Activated CD4-positive, alpha-beta T cell treated with anti-CD3 and anti-CD28 coated beads for 36 hours (primary cell): ENCODE data around the gene AP2A1. TPM values are rescaled to one million over a fixed set of nuclear protein-coding genes. Genes with fewer than 3 reads are reported as not detected.

ENCODE experiments used
- ATAC-seq: fragments of 200-7000 bp; cut with Tn5 transposase; one replicate; pipeline ENCODE4 v1.10.0; 2021; ENCODE audit warnings: mild to moderate bottlenecking, moderate library complexity
- CTCF ChIA-PET: fragments of 350-600 bp; sonication (Branson Sonifier 250); formaldehyde crosslinking; loops from one replicate; lab custom pipeline; 2021; ENCODE audit warnings: antibody characterized with exemption; lab: Charles Lee
- POLR2A ChIA-PET: fragments of 350-600 bp; sonication (Branson Sonifier 250); formaldehyde crosslinking; loops from one replicate; lab custom pipeline; 2021; ENCODE audit warnings: antibody characterized with exemption, inconsistent platforms; lab: Charles Lee
- DNase-seq: peaks from one replicate; pipeline ENCODE4 v3.0.0-alpha.2; 2020
- H3K27ac Mint-ChIP-seq: one replicate; pipeline ENCODE4 v1.8.0; 2021; ENCODE audit warnings: mixed read lengths
- H3K27me3 Mint-ChIP-seq: one replicate; pipeline ENCODE4 v1.8.0; 2021; ENCODE audit warnings: mixed read lengths
- H3K36me3 Mint-ChIP-seq: one replicate; pipeline ENCODE4 v1.8.0; 2021; ENCODE audit warnings: low read depth, mixed read lengths
- H3K4me1 Mint-ChIP-seq: one replicate; pipeline ENCODE4 v1.8.0; 2021; ENCODE audit warnings: mixed read lengths
- H3K4me3 Mint-ChIP-seq: one replicate; pipeline ENCODE4 v1.8.0; 2021; ENCODE audit warnings: mild to moderate bottlenecking, moderate library complexity, mixed read lengths
- H3K9me3 Mint-ChIP-seq: one replicate; pipeline ENCODE4 v1.8.0; 2021; ENCODE audit warnings: low read depth, mixed read lengths
- intact Hi-C, 2 experiments: fragments of 100-400 bp; cut with DNase I in 1 of 2; cut with micrococcal nuclease in 1 of 2; formaldehyde crosslinking; loops; one replicate each; pipeline versions ENCODE4 v1.14.2 to v1.15.1; 2022 to 2024; cut with DNase I, micrococcal nuclease
- total RNA-seq, 2 experiments: library from RNA; stranded (reverse); gene quantifications; one replicate each; pipeline ENCODE4 v1.2.3, GENCODE V29; 2021

AP2A1 gene
- total RNA-seq, 2 experiments from 2014 or later = 79.4 to 102 TPM

- no peak overlapping the region for H3K27ac Mint-ChIP-seq
- peaks cover 21% of the 10 kb centered on the region for H3K36me3 Mint-ChIP-seq
- H3K4me3 Mint-ChIP-seq = no peak overlapping the region
- ATAC-seq = no peak
- intact Hi-C loops = no loop called here
- ChIA-PET CTCF (interaction anchor here (0.6 kb wide), 1 partner anchor 312 kb away, joined by 4 read pairs; no protein-coding TSS in a partner anchor), POLR2A (no interaction called here)
- DNase-seq = no peak
- no peaks in the 10 kb centered on the region for H3K9me3 Mint-ChIP-seq
- H3K27me3 Mint-ChIP-seq = no peaks in the 10 kb centered on the region
- no peaks in the 10 kb centered on the region for H3K4me1 Mint-ChIP-seq
Observed at GRCh38 chr19:49830766-49831165, 64.0 kb downstream of the AP2A1 start.

- CTCF ChIA-PET = interaction anchor here (0.6 kb wide), 1 partner anchor 1119 kb away, joined by 3 read pairs; no protein-coding TSS in a partner anchor
- ATAC-seq (no peak), DNase-seq (no peak)
- intact Hi-C loops = no loop called here
- peaks cover 21% of the 10 kb centered on the region for H3K36me3 Mint-ChIP-seq
- H3K4me3 Mint-ChIP-seq = no peak overlapping the region
- H3K9me3 Mint-ChIP-seq = no peaks in the 10 kb centered on the region
- no peak overlapping the region for H3K27ac Mint-ChIP-seq
- H3K4me1 Mint-ChIP-seq = no peaks in the 10 kb centered on the region
- POLR2A ChIA-PET = no interaction called here
- no peaks in the 10 kb centered on the region for H3K27me3 Mint-ChIP-seq
Observed at GRCh38 chr19:49831592-49831991, 64.8 kb downstream of the AP2A1 start.

- Mint-ChIP-seq H3K4me1 (no peaks in the 10 kb centered on the region), H3K9me3 (no peaks in the 10 kb centered on the region), H3K27me3 (no peaks in the 10 kb centered on the region), H3K36me3 (peaks cover 26% of the 10 kb centered on the region), H3K4me3 (no peak overlapping the region), H3K27ac (no peak overlapping the region)
- ChIA-PET POLR2A (no interaction called here), CTCF (no interaction called here)
- DNase-seq (no peak), ATAC-seq (no peak)
- intact Hi-C loops = no loop called here
Observed at GRCh38 chr19:49832556-49832955, 65.8 kb downstream of the AP2A1 start.

GRCh38 chr19:49833599-49833998 lies 66.8 kb downstream of the AP2A1 start:
- no peak overlapping the region for H3K4me3 Mint-ChIP-seq
- H3K27me3 Mint-ChIP-seq = no peaks in the 10 kb centered on the region
- DNase-seq (no peak), ATAC-seq (no peak)
- H3K36me3 Mint-ChIP-seq = peaks cover 31% of the 10 kb centered on the region
- intact Hi-C loops = no loop called here
- POLR2A ChIA-PET = no interaction called here
- CTCF ChIA-PET = no interaction called here
- no peak overlapping the region for H3K27ac Mint-ChIP-seq
- H3K9me3 Mint-ChIP-seq = no peaks in the 10 kb centered on the region
- no peaks in the 10 kb centered on the region for H3K4me1 Mint-ChIP-seq

GRCh38 chr19:49835562-49835961 lies 68.8 kb downstream of the AP2A1 start:
- H3K36me3 Mint-ChIP-seq = peaks cover 37% of the 10 kb centered on the region
- intact Hi-C loops = no loop called here
- DNase-seq (no peak), ATAC-seq (no peak)
- H3K27ac Mint-ChIP-seq = no peak overlapping the region
- CTCF ChIA-PET = no interaction called here
- H3K4me3 Mint-ChIP-seq = no peak overlapping the region
- H3K4me1 Mint-ChIP-seq = no peaks in the 10 kb centered on the region
- H3K9me3 Mint-ChIP-seq = no peaks in the 10 kb centered on the region
- H3K27me3 Mint-ChIP-seq = no peaks in the 10 kb centered on the region
- POLR2A ChIA-PET = no interaction called here

GRCh38 chr19:49836176-49837008 lies 69.6 kb downstream of the AP2A1 start:
- intact Hi-C loops = no loop called here

GRCh38 chr19:49837009-49837310 lies 70.2 kb downstream of the AP2A1 start:
- H3K4me1 Mint-ChIP-seq = no peaks in the 10 kb centered on the region
- ChIA-PET CTCF (no interaction called here), POLR2A (interaction anchor here (1.1 kb wide), 1 partner anchor 14 kb away, joined by 4 read pairs; the partner anchor contains the start of gene PTOV1)
- H3K27me3 Mint-ChIP-seq = no peaks in the 10 kb centered on the region
- H3K27ac Mint-ChIP-seq = no peak overlapping the region
- H3K9me3 Mint-ChIP-seq = no peaks in the 10 kb centered on the region
- no peak overlapping the region for H3K4me3 Mint-ChIP-seq
- DNase-seq (no peak), ATAC-seq (no peak)
- intact Hi-C loops = no loop called here
- peaks cover 32% of the 10 kb centered on the region for H3K36me3 Mint-ChIP-seq

More at GRCh38 chr19:49836176-49837008, 69.6 kb downstream of the AP2A1 start:
- H3K27me3 Mint-ChIP-seq = no peaks in the 10 kb centered on the region
- H3K27ac Mint-ChIP-seq = no peak overlapping the region
- H3K36me3 Mint-ChIP-seq = peaks cover 36% of the 10 kb centered on the region
- no peaks in the 10 kb centered on the region for H3K9me3 Mint-ChIP-seq
- ATAC-seq (no peak), DNase-seq (no peak)
- no peak overlapping the region for H3K4me3 Mint-ChIP-seq
- no peaks in the 10 kb centered on the region for H3K4me1 Mint-ChIP-seq
- POLR2A ChIA-PET = no interaction called here
- CTCF ChIA-PET = no interaction called here

- POLR2A ChIA-PET = interaction anchor here (1.1 kb wide), 1 partner anchor 13 kb away, joined by 4 read pairs; the partner anchor contains the start of gene PTOV1
- H3K9me3 Mint-ChIP-seq = no peaks in the 10 kb centered on the region
- ATAC-seq = no peak
- CTCF ChIA-PET = no interaction called here
- intact Hi-C loops = no loop called here
- DNase-seq = no peak
- H3K4me1 Mint-ChIP-seq = no peaks in the 10 kb centered on the region
- peaks cover 29% of the 10 kb centered on the region for H3K36me3 Mint-ChIP-seq
- H3K27ac Mint-ChIP-seq = no peak overlapping the region
- no peak overlapping the region for H3K4me3 Mint-ChIP-seq
- H3K27me3 Mint-ChIP-seq = no peaks in the 10 kb centered on the region
Observed at GRCh38 chr19:49837425-49837824, 70.6 kb downstream of the AP2A1 start.

- ATAC-seq (no peak), DNase-seq (no peak)
- H3K9me3 Mint-ChIP-seq = no peaks in the 10 kb centered on the region
- intact Hi-C loops = no loop called here
- CTCF ChIA-PET = no interaction called here
- H3K36me3 Mint-ChIP-seq = peaks cover 24% of the 10 kb centered on the region
- H3K27me3 Mint-ChIP-seq = no peaks in the 10 kb centered on the region
- POLR2A ChIA-PET = no interaction called here
- H3K4me1 Mint-ChIP-seq = no peaks in the 10 kb centered on the region
- H3K27ac Mint-ChIP-seq = no peak overlapping the region
- no peak overlapping the region for H3K4me3 Mint-ChIP-seq
Observed at GRCh38 chr19:49838885-49839588, 72.2 kb downstream of the AP2A1 start.

- intact Hi-C loops = no loop called here
- POLR2A ChIA-PET = no interaction called here
Observed at GRCh38 chr19:49839713-49840112, 72.9 kb downstream of the AP2A1 start.

GRCh38 chr19:49840321-49840720 lies 73.5 kb downstream of the AP2A1 start:
- Mint-ChIP-seq H3K36me3 (peaks cover 17% of the 10 kb centered on the region), H3K27ac (no peak overlapping the region), H3K4me1 (no peaks in the 10 kb centered on the region), H3K27me3 (no peaks in the 10 kb centered on the region), H3K9me3 (no peaks in the 10 kb centered on the region), H3K4me3 (no peak overlapping the region)
- CTCF ChIA-PET = no interaction called here
- ATAC-seq (no peak), DNase-seq (no peak)
- POLR2A ChIA-PET = no interaction called here
- intact Hi-C loops = no loop called here

More at GRCh38 chr19:49839713-49840112, 72.9 kb downstream of the AP2A1 start:
- ATAC-seq = no peak
- no peaks in the 10 kb centered on the region for H3K9me3 Mint-ChIP-seq
- no peak overlapping the region for H3K27ac Mint-ChIP-seq
- CTCF ChIA-PET = no interaction called here
- H3K27me3 Mint-ChIP-seq = no peaks in the 10 kb centered on the region
- H3K4me1 Mint-ChIP-seq = no peaks in the 10 kb centered on the region
- no peak overlapping the region for H3K4me3 Mint-ChIP-seq
- peaks cover 23% of the 10 kb centered on the region for H3K36me3 Mint-ChIP-seq
- no peak for DNase-seq

- Mint-ChIP-seq H3K4me1 (no peaks in the 10 kb centered on the region), H3K36me3 (peaks cover 16% of the 10 kb centered on the region), H3K9me3 (no peaks in the 10 kb centered on the region), H3K4me3 (no peak overlapping the region), H3K27me3 (no peaks in the 10 kb centered on the region), H3K27ac (no peak overlapping the region)
- CTCF ChIA-PET = no interaction called here
- POLR2A ChIA-PET = no interaction called here
- intact Hi-C loops = no loop called here
- ATAC-seq (no peak), DNase-seq (no peak)
Observed at GRCh38 chr19:49840736-49841249, 74.0 kb downstream of the AP2A1 start.
